MM.1S (cell line): Measurements from ENCODE around the gene SLC8A3.

Experiments used
- DNase-seq: peaks from one replicate; pipeline ENCODE4 v3.0.0-alpha.2; 2015
- H2AFZ ChIP-seq: fragments of 300-600 bp; sonication (generic); 2 replicates; pipeline ENCODE4 v1.6.0; 2016; ENCODE audit warnings: antibody characterized with exemption, low read length
- H3F3A ChIP-seq: fragments of 300-600 bp; sonication (generic); 2 replicates; pipeline ENCODE4 v1.6.1; 2016; ENCODE audit warnings: mild to moderate bottlenecking, antibody characterized with exemption, low read length, moderate library complexity, mixed read lengths; ENCODE audit not compliant: insufficient read depth
- H3K27ac ChIP-seq: fragments of 300-600 bp; sonication (generic); 2 replicates; pipeline ENCODE4 v1.5.1; 2016; ENCODE audit warnings: mild to moderate bottlenecking, low read length
- H3K27me3 ChIP-seq: fragments of 300-600 bp; sonication (generic); replicated peaks from 2 replicates; pipeline ENCODE4 v1.6.0; 2016; ENCODE audit warnings: low read length; ENCODE audit not compliant: insufficient read depth
- H3K36me3 ChIP-seq: fragments of 300-600 bp; sonication (generic); replicated peaks from 2 replicates; pipeline ENCODE4 v1.6.1; 2016; ENCODE audit warnings: mild to moderate bottlenecking, low read length, mixed read lengths; ENCODE audit not compliant: insufficient read depth
- H3K4me1 ChIP-seq: fragments of 300-600 bp; sonication (generic); 2 replicates; pipeline ENCODE4 v1.6.1; 2016; ENCODE audit warnings: low read length, mixed read lengths
- H3K4me2 ChIP-seq: fragments of 300-600 bp; sonication (generic); 2 replicates; pipeline ENCODE4 v1.6.0; 2016; ENCODE audit warnings: low read depth, low read length
- H3K4me3 ChIP-seq: fragments of 300-600 bp; sonication (generic); 2 replicates; pipeline ENCODE4 v1.5.1; 2016; ENCODE audit warnings: low read length, mixed read lengths
- H3K79me2 ChIP-seq: fragments of 300-600 bp; sonication (generic); 2 replicates; pipeline ENCODE4 v1.6.1; 2016; ENCODE audit warnings: mixed run types, low read length, mixed read lengths
- H3K9ac ChIP-seq: fragments of 300-600 bp; sonication (generic); 2 replicates; pipeline ENCODE4 v1.6.1; 2016; ENCODE audit warnings: low read length, mixed read lengths
- H3K9me2 ChIP-seq: fragments of 300-600 bp; sonication (generic); replicated peaks from 2 replicates; pipeline ENCODE4 v1.6.1; 2016; ENCODE audit warnings: mild to moderate bottlenecking, low read length, mixed read lengths; ENCODE audit not compliant: insufficient read depth
- H3K9me3 ChIP-seq: fragments of 300-600 bp; sonication (generic); replicated peaks from 2 replicates; pipeline ENCODE4 v1.6.1; 2016; ENCODE audit warnings: mild to moderate bottlenecking, low read length, mixed read lengths; ENCODE audit not compliant: insufficient read depth
- H4K20me1 ChIP-seq: fragments of 300-600 bp; sonication (generic); 2 replicates; pipeline ENCODE4 v1.6.1; 2016; ENCODE audit warnings: mild to moderate bottlenecking, low read length, moderate library complexity, mixed read lengths; ENCODE audit not compliant: insufficient read depth
- EZH2 ChIP-seq: fragments of 300-600 bp; sonication (generic); optimal IDR thresholded peaks from 2 replicates; pipeline ENCODE3; 2017; ENCODE audit warnings: low read depth, mild to moderate bottlenecking, antibody characterized with exemption, low read length, mixed read lengths
- EZH2phosphoT487 ChIP-seq: fragments of 300-600 bp; sonication (generic); IDR thresholded peaks from 2 replicates; pipeline ENCODE4 v1.6.1; 2018; ENCODE audit warnings: antibody characterized with exemption, low read length
- TF ChIP-seq, protein P1 (sequence below): fragments of 300-600 bp; sonication (generic); IDR thresholded peaks from 2 replicates; pipeline ENCODE4 v1.5.1; 2016; ENCODE audit warnings: antibody characterized with exemption, low read length, mixed read lengths

The SLC8A3 gene

DNA sequence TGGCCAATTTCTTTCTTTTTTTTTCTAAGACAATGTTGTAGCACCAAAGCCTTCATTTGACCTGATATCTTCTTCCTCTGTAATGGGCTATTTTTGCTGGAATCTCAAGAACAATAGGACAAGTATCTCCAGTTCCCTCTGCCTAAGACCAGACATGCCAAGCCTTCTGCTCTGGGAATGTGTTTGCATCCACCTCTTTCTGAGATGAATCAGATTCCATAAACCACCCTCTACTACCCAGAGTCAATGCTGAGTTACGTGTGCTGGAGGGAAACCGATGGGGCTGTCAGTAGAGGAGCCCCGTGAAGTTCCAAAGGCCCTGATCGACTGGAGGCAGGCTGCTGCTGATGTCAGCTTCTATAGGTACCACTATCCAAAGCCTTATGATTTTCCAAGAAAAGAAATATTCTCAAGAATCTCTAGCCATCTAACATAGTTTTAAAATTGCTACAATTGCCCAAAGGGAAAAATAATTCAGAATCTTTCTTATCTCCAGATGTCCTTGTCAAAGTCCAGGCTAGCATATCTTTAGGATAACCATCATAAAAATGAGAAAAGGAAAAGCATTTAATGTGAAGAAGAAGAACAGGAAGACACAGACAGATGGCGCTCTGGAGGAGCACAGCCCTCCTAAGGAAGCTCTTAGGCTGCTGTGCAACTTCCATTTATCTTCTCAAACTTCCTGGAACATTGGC is 101.9 kb downstream of the SLC8A3 start:
- Histone ChIP-seq H3K4me2 (no peak overlapping the region), H3K4me1 (no peaks in the 10 kb centered on the region), H4K20me1 (no peaks in the 10 kb centered on the region), H3K9me3 (no peaks in the 10 kb centered on the region), H3K27ac (no peak overlapping the region), H3K9me2 (no peaks in the 10 kb centered on the region), H3K36me3 (no peaks in the 10 kb centered on the region), H3F3A (no peaks in the 10 kb centered on the region), H3K9ac (no peak overlapping the region), H3K27me3 (no peaks in the 10 kb centered on the region), H2AFZ (no peak overlapping the region), H3K4me3 (no peak overlapping the region), H3K79me2 (no peaks in the 10 kb centered on the region)
- TF ChIP-seq EZH2 (no peak), EZH2phosphoT487 (no peak)
- TF ChIP-seq, protein P1, sequence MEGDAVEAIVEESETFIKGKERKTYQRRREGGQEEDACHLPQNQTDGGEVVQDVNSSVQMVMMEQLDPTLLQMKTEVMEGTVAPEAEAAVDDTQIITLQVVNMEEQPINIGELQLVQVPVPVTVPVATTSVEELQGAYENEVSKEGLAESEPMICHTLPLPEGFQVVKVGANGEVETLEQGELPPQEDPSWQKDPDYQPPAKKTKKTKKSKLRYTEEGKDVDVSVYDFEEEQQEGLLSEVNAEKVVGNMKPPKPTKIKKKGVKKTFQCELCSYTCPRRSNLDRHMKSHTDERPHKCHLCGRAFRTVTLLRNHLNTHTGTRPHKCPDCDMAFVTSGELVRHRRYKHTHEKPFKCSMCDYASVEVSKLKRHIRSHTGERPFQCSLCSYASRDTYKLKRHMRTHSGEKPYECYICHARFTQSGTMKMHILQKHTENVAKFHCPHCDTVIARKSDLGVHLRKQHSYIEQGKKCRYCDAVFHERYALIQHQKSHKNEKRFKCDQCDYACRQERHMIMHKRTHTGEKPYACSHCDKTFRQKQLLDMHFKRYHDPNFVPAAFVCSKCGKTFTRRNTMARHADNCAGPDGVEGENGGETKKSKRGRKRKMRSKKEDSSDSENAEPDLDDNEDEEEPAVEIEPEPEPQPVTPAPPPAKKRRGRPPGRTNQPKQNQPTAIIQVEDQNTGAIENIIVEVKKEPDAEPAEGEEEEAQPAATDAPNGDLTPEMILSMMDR = peak; percentile 46
- peak; percentile 6 for DNase-seq

DNA sequence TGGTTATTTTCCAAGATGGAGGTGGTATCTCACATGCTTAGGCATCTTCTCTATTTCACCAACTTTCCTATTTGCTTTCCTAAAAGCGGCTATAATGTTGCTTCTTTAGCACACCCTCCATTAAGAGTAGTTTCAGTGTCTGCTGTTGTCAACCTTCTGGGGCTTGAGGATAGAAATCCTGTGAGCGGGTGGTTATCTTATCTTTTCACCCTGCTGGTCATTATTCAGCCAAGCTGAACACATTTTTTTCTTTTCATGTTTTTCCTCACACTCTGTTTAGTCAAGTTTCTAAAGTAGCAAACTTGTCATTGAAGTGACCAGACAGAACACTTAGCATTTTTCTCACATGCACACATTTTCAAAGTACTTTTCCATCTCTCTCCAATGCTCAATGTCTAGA is 104.5 kb downstream of the SLC8A3 start:
- Histone ChIP-seq H3K27me3 (no peaks in the 10 kb centered on the region), H3K27ac (no peak overlapping the region), H3K4me3 (no peak overlapping the region), H3K9ac (no peak overlapping the region), H3K79me2 (no peaks in the 10 kb centered on the region), H3K4me2 (no peak overlapping the region), H4K20me1 (no peaks in the 10 kb centered on the region), H3K9me2 (no peaks in the 10 kb centered on the region), H3K36me3 (no peaks in the 10 kb centered on the region), H3F3A (no peaks in the 10 kb centered on the region), H3K4me1 (no peaks in the 10 kb centered on the region), H2AFZ (no peak overlapping the region), H3K9me3 (no peaks in the 10 kb centered on the region)
- no peak for TF ChIP-seq EZH2
- TF ChIP-seq, protein P1 = no peak
- DNase-seq = no peak

DNA sequence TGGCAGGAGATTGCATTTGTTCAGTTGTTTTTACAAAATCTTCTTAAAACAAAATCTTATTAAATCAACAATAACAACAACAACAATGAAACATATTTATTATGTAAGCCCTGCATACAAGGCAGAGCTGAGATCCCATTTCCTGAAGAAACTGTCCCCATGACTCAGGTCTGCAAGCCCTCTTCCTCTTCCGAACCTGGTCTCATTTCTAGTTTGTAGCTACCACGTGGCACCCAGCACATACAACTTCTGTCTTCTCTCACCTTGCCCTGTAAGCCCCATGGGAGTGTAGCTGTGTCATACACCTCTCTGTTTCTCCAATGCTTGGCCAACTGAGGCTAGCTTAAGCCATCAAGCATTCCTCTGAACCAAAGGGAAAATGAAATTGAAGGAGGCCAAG is 106.4 kb downstream of the SLC8A3 start:
- Histone ChIP-seq H3K9ac (no peak overlapping the region), H3K4me1 (no peaks in the 10 kb centered on the region), H3K9me3 (no peaks in the 10 kb centered on the region), H3K4me2 (no peak overlapping the region), H3F3A (no peaks in the 10 kb centered on the region), H3K9me2 (no peaks in the 10 kb centered on the region), H3K27ac (no peak overlapping the region), H4K20me1 (no peaks in the 10 kb centered on the region), H2AFZ (no peak overlapping the region), H3K4me3 (no peak overlapping the region), H3K79me2 (no peaks in the 10 kb centered on the region), H3K36me3 (no peaks in the 10 kb centered on the region), H3K27me3 (no peaks in the 10 kb centered on the region)
- no peak for DNase-seq
- TF ChIP-seq EZH2phosphoT487 = no peak
- TF ChIP-seq EZH2 = no peak
- TF ChIP-seq, protein P1 = no peak
